ENCODE results near the gene CD52. TPM values are rescaled to one million over a fixed set of nuclear protein-coding genes. Genes with fewer than 3 reads are reported as not detected.

CD52 gene
- total RNA-seq, 1 experiment from 2014 or later, result not detected

Other genes with a start within 250 kb of the CD52 start
- gene PDIK1L, start 206.1 kb upstream of the CD52 start, total RNA-seq (2014; rRNA removed; shearing (Covaris generic); ENCODE audit: low replicate concordance), result 2.4 and 10.4 TPM in 2 replicates
- gene FAM110D, start 158.9 kb upstream of the CD52 start, total RNA-seq (2014; rRNA removed; shearing (Covaris generic); ENCODE audit: low replicate concordance), result 0.07 TPM in 1 of 2 replicates, not detected in the other
- gene C1orf232, start 149.0 kb upstream of the CD52 start, total RNA-seq (2014; rRNA removed; shearing (Covaris generic); ENCODE audit: low replicate concordance), result not detected in 2 replicates
- 27.8 and 45.7 TPM in 2 replicates for gene ZNF593, start 148.1 kb upstream of the CD52 start, total RNA-seq (2014; rRNA removed; shearing (Covaris generic); ENCODE audit: low replicate concordance)
- not detected in 2 replicates for gene ZNF593OS, start 146.1 kb upstream of the CD52 start, total RNA-seq (2014; rRNA removed; shearing (Covaris generic); ENCODE audit: low replicate concordance)
- gene CNKSR1, start 140.5 kb upstream of the CD52 start, total RNA-seq (2014; rRNA removed; shearing (Covaris generic); ENCODE audit: low replicate concordance), result not detected in 2 replicates
- gene CATSPER4, start 127.4 kb upstream of the CD52 start, total RNA-seq (2014; rRNA removed; shearing (Covaris generic); ENCODE audit: low replicate concordance), result not detected in 2 replicates
- gene CEP85, start 83.8 kb upstream of the CD52 start, total RNA-seq (2014; rRNA removed; shearing (Covaris generic); ENCODE audit: low replicate concordance), result 13.3 and 13.9 TPM in 2 replicates
- 20.2 and 22.3 TPM in 2 replicates for gene SH3BGRL3, start 37.9 kb upstream of the CD52 start, total RNA-seq (2014; rRNA removed; shearing (Covaris generic); ENCODE audit: low replicate concordance)
- gene UBXN11, start 11.3 kb upstream of the CD52 start, total RNA-seq (2014; rRNA removed; shearing (Covaris generic); ENCODE audit: low replicate concordance), result 3.9 and 6.1 TPM in 2 replicates
- not detected in 2 replicates for gene CRYBG2, start 36.2 kb downstream of the CD52 start, total RNA-seq (2014; rRNA removed; shearing (Covaris generic); ENCODE audit: low replicate concordance)
- not detected in 2 replicates for gene ZNF683, start 54.8 kb downstream of the CD52 start, total RNA-seq (2014; rRNA removed; shearing (Covaris generic); ENCODE audit: low replicate concordance)
- gene LIN28A, start 92.9 kb downstream of the CD52 start, total RNA-seq (2014; rRNA removed; shearing (Covaris generic); ENCODE audit: low replicate concordance), result not detected in 2 replicates
- 28.8 and 37.8 TPM in 2 replicates for gene DHDDS, start 114.4 kb downstream of the CD52 start, total RNA-seq (2014; rRNA removed; shearing (Covaris generic); ENCODE audit: low replicate concordance)
- 568 and 802 TPM in 2 replicates for gene HMGN2, start 154.5 kb downstream of the CD52 start, total RNA-seq (2014; rRNA removed; shearing (Covaris generic); ENCODE audit: low replicate concordance)
- gene RPS6KA1, start 211.8 kb downstream of the CD52 start, total RNA-seq (2014; rRNA removed; shearing (Covaris generic); ENCODE audit: low replicate concordance), result 10.1 and 10.2 TPM in 2 replicates